ENCODE results near the gene CIZ1. TPM values are rescaled to one million over a fixed set of nuclear protein-coding genes. Genes with fewer than 3 reads are reported as not detected.

CIZ1 gene
- polyA plus RNA-seq, 1 of the 3 experiments (the other 2 are of a cell fraction), result 37.0 TPM

DNA sequence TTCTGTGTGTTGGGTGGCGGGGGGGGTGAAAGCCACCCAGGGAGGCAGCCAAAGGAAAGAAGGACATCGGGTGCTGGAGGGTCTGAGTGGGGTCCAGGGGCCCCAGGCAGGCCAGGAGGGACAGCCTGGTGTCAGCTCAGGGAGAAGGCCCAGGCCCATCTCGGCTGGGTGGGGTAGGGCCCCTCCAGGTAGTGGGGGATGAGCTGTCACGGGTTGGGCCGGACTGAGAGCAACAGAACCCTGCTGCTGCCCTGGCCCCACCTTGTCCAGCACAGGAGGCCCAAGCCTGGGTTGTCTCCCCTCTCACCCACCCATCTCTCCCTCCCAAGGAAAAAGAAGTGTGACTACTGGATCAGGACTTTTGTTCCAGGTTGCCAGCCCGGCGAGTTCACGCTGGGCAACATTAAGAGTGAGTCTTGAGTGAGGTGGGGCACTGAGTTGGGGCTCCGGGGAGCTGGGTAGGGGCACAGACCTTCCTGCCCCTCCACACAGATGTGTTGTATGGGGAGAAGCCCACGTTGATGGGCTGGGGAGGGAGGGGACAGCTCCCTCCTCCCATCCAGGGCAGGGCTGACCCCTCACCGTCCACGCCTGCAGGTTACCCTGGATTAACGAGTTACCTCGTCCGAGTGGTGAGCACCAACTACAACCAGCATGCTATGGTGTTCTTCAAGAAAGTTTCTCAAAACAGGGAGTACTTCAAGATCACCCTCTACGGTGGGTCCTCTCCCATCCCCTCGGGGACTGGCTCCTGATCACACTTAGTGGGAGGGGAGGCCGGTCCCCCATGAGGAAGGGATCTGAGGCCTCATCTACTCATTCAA, 39.9 kb downstream of the CIZ1 start:
- Histone ChIP-seq H3K27me3 (ENCODE audit: insufficient read depth) (no peaks in the 10 kb centered on the region), H3K4me2 (no peak overlapping the region), H3K9ac (no peak overlapping the region), H3K79me2 (ENCODE audit: insufficient read depth) (no peaks in the 10 kb centered on the region), H3F3A (replicated peaks; ENCODE audit: insufficient read depth) (no peaks in the 10 kb centered on the region), H3K9me2 (no peaks in the 10 kb centered on the region), H2AFZ (ENCODE audit: low read depth) (no peak overlapping the region), H3K9me3 (no peaks in the 10 kb centered on the region), H4K20me1 (ENCODE audit: insufficient read depth) (no peaks in the 10 kb centered on the region), H3K36me3 (replicated peaks in 1 of 2; ENCODE audit: control insufficient read depth in 1 of 2, insufficient read depth in 2 of 2, low read length in 1 of 2) (no peaks in the 10 kb centered on the region), H3K4me1 (ENCODE audit: control insufficient read depth in 1 of 2, insufficient read depth in 2 of 2, low read depth in 1 of 2, low read length in 1 of 2) (no peaks in the 10 kb centered on the region; a peak in 1 of 4 replicates), H3K27ac (ENCODE audit: low read depth in 2 of 2, low read length in 1 of 2) (no peak overlapping the region), H3K4me3 (ENCODE audit: low read depth in 2 of 2, low read length in 1 of 2) (no peak overlapping the region)
- ChIA-PET POLR2A (no interaction called here), CTCF (interaction anchor here (0.9 to 4.4 kb wide), 3 partner anchors 34 to 208 kb away, joined by 3 to 20 read pairs (median 3); no protein-coding TSS in a partner anchor)
- DNase-seq, result no peak
- WGBS (ENCODE audit: low lambda C conversion rate), result 86% methylated on average over 9 of the region's 18 CpGs
- TF ChIP-seq, protein P1, sequence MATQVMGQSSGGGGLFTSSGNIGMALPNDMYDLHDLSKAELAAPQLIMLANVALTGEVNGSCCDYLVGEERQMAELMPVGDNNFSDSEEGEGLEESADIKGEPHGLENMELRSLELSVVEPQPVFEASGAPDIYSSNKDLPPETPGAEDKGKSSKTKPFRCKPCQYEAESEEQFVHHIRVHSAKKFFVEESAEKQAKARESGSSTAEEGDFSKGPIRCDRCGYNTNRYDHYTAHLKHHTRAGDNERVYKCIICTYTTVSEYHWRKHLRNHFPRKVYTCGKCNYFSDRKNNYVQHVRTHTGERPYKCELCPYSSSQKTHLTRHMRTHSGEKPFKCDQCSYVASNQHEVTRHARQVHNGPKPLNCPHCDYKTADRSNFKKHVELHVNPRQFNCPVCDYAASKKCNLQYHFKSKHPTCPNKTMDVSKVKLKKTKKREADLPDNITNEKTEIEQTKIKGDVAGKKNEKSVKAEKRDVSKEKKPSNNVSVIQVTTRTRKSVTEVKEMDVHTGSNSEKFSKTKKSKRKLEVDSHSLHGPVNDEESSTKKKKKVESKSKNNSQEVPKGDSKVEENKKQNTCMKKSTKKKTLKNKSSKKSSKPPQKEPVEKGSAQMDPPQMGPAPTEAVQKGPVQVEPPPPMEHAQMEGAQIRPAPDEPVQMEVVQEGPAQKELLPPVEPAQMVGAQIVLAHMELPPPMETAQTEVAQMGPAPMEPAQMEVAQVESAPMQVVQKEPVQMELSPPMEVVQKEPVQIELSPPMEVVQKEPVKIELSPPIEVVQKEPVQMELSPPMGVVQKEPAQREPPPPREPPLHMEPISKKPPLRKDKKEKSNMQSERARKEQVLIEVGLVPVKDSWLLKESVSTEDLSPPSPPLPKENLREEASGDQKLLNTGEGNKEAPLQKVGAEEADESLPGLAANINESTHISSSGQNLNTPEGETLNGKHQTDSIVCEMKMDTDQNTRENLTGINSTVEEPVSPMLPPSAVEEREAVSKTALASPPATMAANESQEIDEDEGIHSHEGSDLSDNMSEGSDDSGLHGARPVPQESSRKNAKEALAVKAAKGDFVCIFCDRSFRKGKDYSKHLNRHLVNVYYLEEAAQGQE (IDR thresholded peaks at IDR 0.05; ENCODE audit: low read depth, low read length), result no peak
- TF ChIP-seq SIN3A (IDR thresholded peaks at IDR 0.05; ENCODE audit: borderline replicate concordance, low read depth, low read length) (no peak), RAD21 (IDR thresholded peaks at IDR 0.05; ENCODE audit: low read length) (no peak), EZH2phosphoT487 (IDR thresholded peaks at IDR 0.05; ENCODE audit: borderline replicate concordance, low read depth) (no peak), GABPA (IDR thresholded peaks at IDR 0.05; ENCODE audit: low read depth) (no peak), NFIC (IDR thresholded peaks at IDR 0.05; ENCODE audit: borderline replicate concordance) (no peak), GATA2 (CRISPR knock-in tag; IDR thresholded peaks at IDR 0.05) (no peak), FOSL2 (IDR thresholded peaks at IDR 0.05; ENCODE audit: borderline replicate concordance, low read depth) (no peak), CHD2 (IDR thresholded peaks at IDR 0.05; ENCODE audit: low read length, partially characterized antibody) (no peak), RCOR1 (IDR thresholded peaks at IDR 0.05; ENCODE audit: low read length) (no peak), TEAD4 (IDR thresholded peaks at IDR 0.05; ENCODE audit: borderline replicate concordance, insufficient read depth) (no peak), ELF1 (IDR thresholded peaks at IDR 0.05) (no peak), YY1 (IDR thresholded peaks at IDR 0.05; ENCODE audit: low read depth) (no peak), RFX5 (IDR thresholded peaks at IDR 0.05; ENCODE audit: low read length) (no peak), RXRA (IDR thresholded peaks at IDR 0.05; ENCODE audit: borderline replicate concordance, low read depth) (no peak)
- TF ChIP-seq, protein P2, sequence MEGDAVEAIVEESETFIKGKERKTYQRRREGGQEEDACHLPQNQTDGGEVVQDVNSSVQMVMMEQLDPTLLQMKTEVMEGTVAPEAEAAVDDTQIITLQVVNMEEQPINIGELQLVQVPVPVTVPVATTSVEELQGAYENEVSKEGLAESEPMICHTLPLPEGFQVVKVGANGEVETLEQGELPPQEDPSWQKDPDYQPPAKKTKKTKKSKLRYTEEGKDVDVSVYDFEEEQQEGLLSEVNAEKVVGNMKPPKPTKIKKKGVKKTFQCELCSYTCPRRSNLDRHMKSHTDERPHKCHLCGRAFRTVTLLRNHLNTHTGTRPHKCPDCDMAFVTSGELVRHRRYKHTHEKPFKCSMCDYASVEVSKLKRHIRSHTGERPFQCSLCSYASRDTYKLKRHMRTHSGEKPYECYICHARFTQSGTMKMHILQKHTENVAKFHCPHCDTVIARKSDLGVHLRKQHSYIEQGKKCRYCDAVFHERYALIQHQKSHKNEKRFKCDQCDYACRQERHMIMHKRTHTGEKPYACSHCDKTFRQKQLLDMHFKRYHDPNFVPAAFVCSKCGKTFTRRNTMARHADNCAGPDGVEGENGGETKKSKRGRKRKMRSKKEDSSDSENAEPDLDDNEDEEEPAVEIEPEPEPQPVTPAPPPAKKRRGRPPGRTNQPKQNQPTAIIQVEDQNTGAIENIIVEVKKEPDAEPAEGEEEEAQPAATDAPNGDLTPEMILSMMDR (IDR thresholded peaks at IDR 0.05), result no peak
- TF ChIP-seq, protein P3, sequence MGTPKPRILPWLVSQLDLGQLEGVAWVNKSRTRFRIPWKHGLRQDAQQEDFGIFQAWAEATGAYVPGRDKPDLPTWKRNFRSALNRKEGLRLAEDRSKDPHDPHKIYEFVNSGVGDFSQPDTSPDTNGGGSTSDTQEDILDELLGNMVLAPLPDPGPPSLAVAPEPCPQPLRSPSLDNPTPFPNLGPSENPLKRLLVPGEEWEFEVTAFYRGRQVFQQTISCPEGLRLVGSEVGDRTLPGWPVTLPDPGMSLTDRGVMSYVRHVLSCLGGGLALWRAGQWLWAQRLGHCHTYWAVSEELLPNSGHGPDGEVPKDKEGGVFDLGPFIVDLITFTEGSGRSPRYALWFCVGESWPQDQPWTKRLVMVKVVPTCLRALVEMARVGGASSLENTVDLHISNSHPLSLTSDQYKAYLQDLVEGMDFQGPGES (IDR thresholded peaks at IDR 0.05; ENCODE audit: low read depth, low read length), result no peak
- TF ChIP-seq, protein P4, sequence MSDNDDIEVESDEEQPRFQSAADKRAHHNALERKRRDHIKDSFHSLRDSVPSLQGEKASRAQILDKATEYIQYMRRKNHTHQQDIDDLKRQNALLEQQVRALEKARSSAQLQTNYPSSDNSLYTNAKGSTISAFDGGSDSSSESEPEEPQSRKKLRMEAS (IDR thresholded peaks at IDR 0.05; ENCODE audit: low read depth), result no peak
- TF ChIP-seq, protein P5, sequence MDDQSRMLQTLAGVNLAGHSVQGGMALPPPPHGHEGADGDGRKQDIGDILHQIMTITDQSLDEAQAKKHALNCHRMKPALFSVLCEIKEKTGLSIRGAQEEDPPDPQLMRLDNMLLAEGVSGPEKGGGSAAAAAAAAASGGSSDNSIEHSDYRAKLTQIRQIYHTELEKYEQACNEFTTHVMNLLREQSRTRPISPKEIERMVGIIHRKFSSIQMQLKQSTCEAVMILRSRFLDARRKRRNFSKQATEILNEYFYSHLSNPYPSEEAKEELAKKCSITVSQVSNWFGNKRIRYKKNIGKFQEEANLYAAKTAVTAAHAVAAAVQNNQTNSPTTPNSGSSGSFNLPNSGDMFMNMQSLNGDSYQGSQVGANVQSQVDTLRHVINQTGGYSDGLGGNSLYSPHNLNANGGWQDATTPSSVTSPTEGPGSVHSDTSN (IDR thresholded peaks at IDR 0.05), result no peak

All from SK-N-SH (cell line).